NCI-H82 treated with DMSO at 0.1 percent for 48 hours (cell line): ENCODE results near the gene TUBB8B.
"Not testable (repeated sequence)": the region's sequence is repeated elsewhere in the genome, so short reads cannot be mapped to it uniquely, and the experiment has no call there.

Experiments used
- DNase-seq: peaks from one replicate; lab custom pipeline; 2025; ENCODE audit not compliant: unreplicated experiment; lab: John Stamatoyannopoulos, UW

The TUBB8B gene

DNA sequence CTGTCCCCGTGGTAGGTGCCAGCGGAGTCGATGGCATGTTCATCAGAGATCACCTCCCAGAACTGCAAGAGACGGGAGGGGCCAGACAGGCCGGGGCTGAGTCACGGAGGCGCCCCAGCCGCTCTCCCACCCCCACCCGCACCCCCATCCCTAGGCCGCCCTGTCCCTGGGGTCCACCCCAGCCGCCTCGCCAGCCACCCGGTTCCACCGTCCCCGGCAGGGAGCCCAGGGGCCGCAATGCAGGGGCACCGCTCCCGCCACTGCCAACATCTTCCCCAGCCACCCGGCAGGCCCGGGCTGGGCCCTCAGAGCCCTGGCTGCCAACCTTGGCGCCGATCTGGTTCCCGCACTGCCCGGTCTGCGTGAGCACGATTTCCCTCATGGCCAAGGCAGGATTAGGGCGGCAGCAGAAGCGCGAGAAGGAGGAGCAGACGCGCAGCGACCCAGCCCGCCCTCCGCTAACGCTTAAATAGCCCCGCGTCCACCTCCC lies at the start of gene TUBB8B:
TSS of gene TUBB8B (minus strand) at position 440 of the 490 bp plus-strand sequence. CDS start at position 382, 58 bp downstream.
- DNase-seq = not testable (repeated sequence)

- not testable (repeated sequence) for DNase-seq
Observed at GRCh38 chr18:97252-97914, 48.0 kb upstream of the TUBB8B start.

DNA sequence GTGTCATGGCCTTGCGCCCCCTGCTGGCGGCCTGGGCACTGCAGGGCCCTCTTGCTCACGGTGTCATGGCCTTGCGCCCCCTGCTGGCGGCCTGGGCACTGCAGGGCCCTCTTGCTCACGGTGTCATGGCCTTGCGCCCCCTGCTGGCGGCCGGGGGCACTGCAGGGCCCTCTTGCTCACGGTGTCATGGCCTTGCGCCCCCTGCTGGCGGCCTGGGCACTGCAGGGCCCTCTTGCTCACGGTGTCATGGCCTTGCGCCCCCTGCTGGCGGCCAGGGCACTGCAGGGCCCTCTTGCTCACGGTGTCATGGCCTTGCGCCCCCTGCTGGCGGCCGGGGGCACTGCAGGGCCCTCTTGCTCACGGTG lies 47.3 kb upstream of the TUBB8B start:
- not testable (repeated sequence) for DNase-seq

GRCh38 chr18:96101-96766 lies 46.8 kb upstream of the TUBB8B start:
- not testable (repeated sequence) for DNase-seq

DNA sequence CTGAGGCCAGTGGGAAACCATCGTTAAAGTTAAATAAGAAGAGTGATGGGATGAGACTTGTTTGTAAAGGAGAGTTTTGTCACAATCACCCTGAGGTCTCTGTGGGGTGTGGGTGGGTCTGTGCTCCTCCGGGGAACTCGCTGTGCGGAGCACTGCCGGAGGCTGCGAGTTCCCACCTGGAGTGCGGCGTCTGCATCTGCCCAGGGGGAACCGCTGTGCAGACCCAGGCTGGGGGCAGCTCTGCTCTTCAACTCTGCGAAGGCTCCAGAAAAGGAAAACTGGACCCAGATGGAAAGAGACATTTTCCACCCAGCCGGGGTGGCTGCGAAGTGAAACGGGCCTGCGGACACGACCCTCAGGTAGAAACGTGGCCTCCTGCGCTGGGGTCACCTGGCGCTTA lies 46.2 kb upstream of the TUBB8B start:
- DNase-seq = not testable (repeated sequence)

GRCh38 chr18:93897-94408 lies 44.5 kb upstream of the TUBB8B start:
- DNase-seq = not testable (repeated sequence)

DNA sequence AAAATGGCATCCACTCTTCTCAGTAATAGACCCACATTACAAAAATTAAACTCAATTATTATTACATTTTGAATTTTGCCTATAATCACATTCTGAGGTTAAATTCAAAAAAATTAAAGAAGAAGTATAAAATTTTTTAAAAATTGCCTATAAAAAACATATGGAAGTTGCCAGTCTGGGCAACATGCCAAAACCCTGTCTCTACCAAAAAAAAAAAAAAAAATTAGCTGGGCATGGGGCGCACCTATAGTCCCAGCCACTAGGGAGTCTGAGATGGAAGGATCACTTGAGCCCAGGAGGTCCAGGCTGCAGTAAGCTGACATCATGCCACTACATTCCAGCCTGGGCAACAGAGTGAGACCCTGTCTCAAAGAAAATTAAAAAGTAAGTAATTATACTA lies 42.1 kb upstream of the TUBB8B start:
- DNase-seq = not testable (repeated sequence)

GRCh38 chr18:90396-91193 lies 41.2 kb upstream of the TUBB8B start:
- DNase-seq = not testable (repeated sequence)

DNA sequence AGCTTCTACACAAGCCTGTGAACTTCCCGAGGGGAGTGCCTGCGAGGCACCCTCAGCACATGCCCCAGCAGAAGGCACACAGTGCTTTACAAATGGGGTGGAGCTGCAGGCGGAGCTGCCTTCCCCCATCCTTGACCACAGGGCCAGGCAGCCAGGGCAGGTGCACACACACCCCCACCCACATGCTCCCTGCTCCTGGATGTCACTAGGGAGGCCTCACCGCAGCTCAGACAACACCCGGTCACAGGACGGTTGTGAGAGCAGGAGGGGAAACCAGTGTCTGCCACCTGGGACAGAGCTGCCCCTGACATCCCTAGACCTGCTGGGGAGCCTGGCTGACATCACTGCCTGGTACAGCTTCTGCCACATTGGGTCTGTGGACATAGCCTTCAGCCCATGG lies 39.7 kb upstream of the TUBB8B start:
- DNase-seq = not testable (repeated sequence)

DNA sequence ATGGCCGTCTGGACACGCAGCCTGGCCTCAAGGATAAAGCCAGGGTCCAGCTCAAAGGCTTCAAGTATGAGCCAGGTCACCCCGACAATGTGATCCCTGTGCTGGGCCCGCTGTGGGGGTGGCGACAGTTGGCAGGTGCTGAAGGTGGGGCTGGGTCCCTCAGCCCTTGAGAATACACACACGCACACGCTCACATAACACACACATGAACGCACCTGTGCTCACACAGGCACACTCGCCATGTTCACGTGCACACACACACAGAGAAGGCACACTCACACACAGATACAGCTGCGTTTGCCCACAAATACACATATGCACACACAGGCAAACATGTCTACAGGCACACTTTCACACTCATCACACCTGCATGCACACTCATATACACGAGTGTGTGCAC lies 35.4 kb upstream of the TUBB8B start:
- not testable (repeated sequence) for DNase-seq

GRCh38 chr18:82626-83209 lies 33.3 kb upstream of the TUBB8B start:
- not testable (repeated sequence) for DNase-seq

DNA sequence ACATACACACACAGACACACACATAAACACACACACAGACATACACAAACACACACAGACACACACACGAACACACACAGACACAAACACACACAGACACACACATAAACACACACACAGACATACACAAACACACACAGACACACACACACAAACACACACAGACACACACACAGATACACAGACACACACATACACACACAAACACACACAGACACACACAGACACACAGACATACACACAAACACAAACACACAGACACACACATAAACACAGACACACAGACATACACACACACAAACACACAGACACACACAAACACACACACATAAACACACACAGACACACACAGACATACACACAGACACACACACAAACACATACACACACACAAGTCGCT lies 31.5 kb upstream of the TUBB8B start:
- not testable (repeated sequence) for DNase-seq

- DNase-seq = not testable (repeated sequence)
Observed at GRCh38 chr18:80202-80601, 30.8 kb upstream of the TUBB8B start.

DNA sequence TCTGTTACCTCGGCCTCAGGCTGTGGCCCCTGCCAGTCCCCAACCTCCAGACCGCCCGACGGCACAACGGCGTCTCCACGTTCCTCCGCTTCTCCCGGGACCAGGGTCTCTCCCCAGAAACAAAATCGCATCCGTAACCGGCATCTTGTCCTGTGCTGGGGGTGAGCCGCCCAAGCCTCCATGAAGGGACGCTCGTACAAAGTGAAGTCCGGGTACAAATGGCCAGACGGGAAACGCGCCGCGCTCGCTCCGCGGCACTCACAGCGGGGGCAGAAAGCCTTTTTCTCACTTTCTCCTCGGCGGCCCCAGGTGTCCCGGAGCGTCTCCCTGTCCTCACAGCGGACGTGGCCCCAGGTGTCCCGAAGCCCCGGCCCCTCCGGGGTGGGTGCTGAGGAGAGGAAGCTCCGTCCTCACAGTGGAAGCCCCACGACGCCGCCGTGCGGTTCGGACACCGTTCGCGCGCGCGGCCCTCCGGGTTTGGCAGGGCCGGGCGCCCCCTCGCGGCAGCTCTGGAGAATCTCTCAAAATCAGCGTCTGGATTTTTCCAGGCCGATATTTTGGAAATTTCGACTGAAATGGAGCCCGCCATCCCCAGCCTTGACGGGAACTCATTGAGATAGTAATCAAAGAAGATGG lies 26.2 kb upstream of the TUBB8B start:
- DNase-seq = not testable (repeated sequence)

GRCh38 chr18:73181-73777 lies 23.9 kb upstream of the TUBB8B start:
- not testable (repeated sequence) for DNase-seq

GRCh38 chr18:67701-68100 lies 18.3 kb upstream of the TUBB8B start:
- not testable (repeated sequence) for DNase-seq

- DNase-seq = not testable (repeated sequence)
Observed at GRCh38 chr18:64279-64678, 14.9 kb upstream of the TUBB8B start.

DNA sequence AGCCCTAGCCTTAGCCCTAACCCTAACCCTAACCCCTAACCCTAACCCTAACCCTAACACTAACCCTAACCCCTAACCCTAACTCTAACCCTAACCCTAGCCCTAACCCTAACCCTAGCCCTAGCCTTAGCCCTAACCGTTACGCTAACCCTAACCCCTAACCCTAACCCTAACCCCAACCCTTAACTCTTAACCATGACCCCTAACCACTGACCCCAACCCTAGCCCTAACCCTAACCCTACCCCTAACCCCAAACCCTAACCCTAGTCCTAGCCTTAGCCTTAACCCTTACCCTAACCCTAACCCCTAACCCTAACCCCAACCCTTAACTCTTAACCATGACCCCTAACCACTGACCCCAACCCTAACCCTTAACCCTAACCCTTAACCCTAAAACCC lies 14.2 kb upstream of the TUBB8B start:
- DNase-seq = not testable (repeated sequence)

DNA sequence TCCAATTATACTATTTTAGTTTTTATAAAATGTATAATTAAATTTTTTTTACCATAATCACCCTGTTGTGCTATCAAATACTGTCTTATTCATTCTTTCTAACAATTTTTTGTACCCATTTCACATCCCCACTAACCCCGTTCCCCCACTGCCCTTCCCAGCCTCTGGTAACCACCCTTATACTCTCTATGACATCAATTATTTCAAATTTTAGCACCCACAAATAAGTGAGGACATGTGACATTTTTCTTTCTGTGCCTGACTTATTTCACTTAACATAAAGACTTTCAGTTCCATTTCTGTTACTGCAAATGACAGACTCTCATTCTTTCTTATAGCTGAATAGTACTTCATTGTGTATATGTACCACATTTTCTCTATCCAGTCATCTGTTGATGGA lies 5.0 kb upstream of the TUBB8B start:
- not testable (repeated sequence) for DNase-seq

GRCh38 chr18:48696-49095 lies 719 bp downstream of the TUBB8B start:
- DNase-seq = not testable (repeated sequence)
